GM19023 (cell line): ENCODE results near the gene EMID1.
A peak's percentile ranks its signal among the peaks of the same experiment; 100 is the strongest.

Source experiments
- ATAC-seq: cut with Tn5 transposase; IDR thresholded peaks from one replicate; pipeline ENCODE4 v1.9.1; 2021; ENCODE audit warnings: mild to moderate bottlenecking, moderate library complexity; ENCODE audit not compliant: unreplicated experiment

Gene EMID1

DNA sequence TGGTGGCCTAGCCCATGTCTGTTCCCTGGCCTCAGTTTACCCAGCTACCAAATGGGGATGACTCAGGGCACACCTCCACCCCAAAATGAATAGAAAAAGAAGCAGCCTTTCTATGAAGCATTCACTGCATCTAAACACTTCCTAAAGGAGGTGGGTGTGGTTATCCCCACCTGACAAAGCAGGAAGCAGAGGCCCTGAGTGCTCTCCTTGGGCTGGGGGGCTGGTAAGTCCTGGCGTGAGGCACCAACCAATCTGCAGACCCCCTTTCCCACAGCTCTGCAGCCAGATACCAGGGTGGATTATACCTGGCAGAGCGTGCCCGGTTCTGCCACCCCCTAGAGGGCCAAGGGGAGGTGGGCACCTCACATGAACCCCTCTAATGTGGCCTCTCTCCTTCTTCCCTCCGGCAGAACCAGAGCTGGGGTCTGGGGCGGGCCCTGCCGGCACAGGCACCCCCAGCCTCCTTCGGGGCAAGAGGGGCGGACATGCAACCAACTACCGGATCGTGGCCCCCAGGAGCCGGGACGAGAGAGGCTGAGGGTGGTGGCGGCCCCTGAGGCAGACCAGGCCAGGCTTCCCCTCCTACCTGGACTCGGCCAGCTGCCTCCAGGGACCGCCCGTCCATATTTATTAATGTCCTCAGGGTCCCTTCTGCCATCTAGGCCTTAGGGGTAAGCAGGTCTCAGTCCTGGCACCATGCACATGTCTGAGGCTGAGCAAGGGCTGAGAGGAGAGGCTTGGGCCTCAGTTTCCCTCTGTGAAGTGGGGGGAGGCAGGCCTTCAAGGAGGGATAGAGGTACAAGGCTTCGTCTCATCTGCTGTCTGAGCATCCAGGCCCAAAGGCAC, 52.9 kb downstream of the EMID1 start:
- ATAC-seq = no peak

DNA sequence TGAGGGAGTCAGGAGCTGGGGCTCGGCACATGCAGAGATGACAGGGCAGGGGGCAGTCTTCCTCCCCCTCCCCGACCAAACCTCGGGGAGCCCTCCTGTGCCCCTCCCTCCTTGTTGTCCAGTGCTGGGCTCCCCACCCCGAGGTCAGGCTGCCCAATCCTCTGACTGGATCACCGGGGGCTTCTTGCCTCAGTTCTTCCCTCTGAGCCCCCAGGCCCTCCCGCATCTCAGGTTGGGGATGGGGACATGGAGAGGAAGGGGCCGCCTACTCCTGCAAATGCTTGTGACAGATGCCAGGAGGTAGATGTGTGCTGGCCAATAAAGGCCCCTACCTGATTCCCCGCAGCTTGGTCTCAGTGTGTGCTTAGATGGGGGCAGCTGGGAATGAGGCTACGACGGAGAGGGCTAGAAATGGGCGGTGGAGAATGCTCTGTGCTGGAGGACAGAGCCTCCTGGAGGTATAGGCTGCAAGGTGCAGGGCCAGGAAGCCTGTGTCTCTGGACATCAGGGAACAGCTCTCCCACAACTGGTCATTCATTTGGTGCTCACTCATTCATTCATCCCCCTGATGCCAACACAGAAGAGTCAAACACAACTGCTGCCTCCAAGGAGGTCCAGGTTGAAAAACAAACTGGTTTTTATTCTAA, 53.7 kb downstream of the EMID1 start:
- no peak for ATAC-seq

DNA sequence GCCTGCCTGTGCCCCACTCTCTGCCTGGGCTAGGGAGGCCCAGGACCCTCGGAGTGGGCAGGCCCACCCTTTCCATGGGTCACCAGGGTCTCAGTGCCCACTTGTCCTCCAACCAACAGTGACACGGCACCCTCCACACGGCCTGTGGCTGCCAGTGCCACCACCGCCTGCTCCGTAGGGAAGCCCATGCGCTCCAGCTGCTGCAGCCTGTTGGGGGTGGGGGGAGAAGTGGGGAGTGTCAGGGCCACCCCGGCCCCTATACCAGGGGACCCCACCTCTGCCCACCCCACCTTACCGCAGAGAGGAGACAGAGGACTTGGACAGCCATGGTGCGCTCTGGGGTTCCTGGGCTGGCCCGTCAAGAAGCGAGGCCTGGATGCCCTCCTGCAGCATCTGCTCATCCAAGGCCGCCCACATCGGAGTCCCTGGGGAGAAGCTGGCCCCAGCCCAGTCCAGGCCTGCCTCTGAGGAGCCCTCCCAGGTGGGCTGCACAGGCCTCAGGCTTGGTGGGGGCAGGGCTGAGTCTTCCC, 54.4 kb downstream of the EMID1 start:
- ATAC-seq = no peak

DNA sequence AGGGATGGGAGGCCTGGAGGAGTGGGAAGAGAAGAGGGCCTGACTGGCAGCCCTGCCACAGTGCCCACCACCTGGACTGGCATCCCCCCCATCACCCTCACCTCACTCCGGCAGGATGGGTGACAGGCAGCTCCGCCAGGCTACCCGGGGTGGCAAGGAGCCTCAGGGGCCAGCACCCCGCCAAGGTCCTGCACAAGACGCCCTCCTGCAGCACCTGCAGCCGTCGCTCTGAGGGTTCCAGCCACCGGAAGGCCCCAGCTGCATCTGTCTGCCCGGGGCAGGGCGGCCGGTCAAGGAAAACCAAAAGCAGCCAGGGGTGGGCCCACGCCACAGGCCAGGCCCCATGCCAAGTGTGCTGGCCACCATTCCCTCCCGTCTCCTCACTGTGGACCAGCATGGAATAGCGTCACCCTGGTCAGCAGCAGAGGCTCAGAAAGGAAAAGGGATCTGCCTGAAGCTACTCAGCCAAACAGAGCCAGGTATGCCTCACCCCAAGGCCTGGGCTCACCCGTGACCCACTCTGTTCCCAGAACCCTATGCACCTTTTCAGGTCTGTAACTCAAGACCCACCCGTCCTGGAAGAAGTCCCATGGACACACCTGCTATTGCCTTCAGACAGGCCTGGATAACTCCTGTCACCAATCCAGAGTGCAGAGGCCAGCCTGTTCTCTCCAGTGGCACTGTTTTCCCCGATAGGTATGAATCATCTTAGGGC, 55.1 kb downstream of the EMID1 start:
- ATAC-seq = no peak

DNA sequence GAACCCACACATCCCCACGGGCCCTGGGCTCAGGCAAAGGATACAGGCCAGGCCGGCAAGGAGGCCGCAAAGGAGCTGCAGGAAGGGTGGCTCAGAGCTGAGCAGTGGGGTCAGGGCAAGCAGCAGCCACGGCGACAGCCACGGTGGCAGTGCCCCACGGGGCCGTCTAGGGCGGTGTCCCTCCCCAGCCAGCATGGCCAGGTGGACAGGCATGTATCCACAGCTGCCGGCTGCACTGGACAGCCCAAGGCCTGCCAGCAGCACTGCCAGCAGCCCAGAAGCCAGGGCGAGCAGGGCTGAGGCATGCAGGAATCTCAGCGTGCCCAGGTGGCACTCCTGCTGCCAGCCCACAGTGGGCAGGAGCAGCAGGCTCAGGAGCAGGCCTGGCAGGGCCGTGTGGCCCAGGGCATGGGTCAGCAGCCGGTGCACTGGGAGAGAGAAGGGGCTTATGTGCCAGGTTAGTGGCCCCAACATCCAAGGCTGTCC, 58.1 kb downstream of the EMID1 start:
- ATAC-seq = no peak

DNA sequence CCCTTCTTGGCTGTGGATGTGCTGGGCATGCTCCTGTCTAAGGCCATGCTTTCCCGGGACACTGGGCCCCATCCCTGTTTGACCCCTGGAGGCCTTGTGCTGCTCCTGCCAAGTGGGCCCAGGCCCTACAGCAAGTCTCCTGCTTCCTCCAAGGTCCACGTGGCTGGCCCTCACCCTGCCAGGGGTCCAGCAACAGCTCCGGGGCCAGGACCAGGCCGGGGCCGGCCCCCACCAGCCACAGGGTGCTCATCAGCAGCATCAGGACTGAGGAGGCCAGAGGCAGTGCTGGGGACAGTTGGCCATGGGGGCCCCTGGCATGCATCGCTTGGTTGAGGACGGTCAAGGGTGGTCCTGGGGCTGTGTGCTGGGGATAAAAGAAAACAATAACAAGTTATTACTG, 59.6 kb downstream of the EMID1 start:
- ATAC-seq = no peak

DNA sequence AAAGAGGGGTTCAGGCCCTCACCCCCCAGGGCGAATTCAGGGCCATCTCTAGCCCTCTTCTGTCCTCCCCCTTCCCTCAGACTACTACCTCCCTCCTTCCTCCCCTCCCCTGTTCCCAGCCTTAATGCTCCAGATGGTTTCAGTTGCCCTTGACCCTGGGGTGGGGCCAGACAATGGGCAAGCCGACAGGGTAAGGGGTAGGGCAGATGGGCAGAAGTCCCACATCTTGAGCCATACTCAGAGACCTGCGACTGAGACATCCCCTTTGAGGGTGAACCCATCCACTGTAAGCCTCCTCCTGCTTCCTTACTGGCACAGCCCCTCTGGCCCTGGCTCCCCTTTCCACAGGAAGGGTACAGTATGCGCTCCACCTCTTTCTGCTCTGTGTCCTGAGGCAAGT, 60.2 kb downstream of the EMID1 start:
- no peak for ATAC-seq

DNA sequence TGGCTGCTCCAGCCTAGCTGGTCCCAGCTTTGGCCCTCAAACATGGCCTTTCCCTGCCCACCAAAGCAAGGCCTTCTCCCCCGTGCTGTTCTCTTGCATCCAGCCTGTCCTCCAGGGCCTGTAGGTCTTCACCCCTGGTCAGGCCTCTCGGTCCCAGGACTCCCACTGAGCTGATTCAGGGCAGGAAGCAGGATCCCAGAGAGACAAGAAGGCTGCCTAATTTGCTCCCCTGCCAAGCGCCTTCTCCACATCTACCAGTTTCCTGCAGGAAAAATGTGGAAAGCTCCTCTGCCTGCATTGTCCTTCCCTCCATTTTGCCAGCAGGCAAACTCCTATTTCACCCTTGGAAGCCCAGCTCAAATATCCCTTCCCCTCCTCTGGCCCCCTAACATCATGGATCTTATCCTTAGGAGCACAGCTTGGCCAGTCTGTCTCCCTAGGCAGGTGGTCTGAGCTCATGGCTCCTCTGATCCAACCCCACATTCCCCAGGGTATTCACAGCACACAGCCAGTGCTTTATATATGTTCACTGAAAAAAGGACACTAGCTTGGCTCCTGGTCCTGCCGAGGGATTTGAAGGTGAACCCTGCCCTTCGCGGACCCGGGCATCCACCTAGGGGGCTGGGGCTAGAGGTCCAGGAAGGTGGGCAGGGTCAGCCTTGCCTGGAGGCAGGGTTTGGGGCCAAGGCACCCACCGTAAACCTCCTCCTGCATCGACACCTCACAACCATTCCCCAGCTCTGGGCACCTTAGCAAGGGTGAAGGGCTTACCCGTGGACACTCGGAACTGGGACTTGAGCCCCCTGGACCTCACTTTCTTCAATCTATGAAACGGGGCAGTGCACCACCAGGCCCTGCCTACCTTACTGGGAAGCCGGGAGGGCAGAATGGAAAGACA, 61.1 kb downstream of the EMID1 start:
- ATAC-seq = no peak

DNA sequence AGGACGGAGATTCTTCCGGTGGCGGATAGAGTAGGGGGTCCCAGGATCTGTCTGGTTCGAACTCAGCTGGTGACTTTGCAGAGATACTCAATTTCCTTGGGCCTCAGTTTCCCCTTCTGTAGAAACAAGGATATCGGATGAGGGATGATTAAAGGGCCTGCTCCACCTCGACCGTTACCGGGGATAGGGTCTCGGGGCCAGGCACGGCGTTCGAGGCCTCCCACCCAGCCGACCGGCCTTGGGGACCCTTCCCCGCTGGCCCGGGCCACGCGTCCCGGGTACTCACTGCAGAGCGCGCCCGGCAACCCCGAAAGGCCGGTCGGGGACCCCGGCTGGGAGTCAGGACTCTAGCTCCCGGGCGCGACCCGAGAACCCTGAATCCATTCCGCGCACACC, 61.8 kb downstream of the EMID1 start:
- ATAC-seq = no peak

DNA sequence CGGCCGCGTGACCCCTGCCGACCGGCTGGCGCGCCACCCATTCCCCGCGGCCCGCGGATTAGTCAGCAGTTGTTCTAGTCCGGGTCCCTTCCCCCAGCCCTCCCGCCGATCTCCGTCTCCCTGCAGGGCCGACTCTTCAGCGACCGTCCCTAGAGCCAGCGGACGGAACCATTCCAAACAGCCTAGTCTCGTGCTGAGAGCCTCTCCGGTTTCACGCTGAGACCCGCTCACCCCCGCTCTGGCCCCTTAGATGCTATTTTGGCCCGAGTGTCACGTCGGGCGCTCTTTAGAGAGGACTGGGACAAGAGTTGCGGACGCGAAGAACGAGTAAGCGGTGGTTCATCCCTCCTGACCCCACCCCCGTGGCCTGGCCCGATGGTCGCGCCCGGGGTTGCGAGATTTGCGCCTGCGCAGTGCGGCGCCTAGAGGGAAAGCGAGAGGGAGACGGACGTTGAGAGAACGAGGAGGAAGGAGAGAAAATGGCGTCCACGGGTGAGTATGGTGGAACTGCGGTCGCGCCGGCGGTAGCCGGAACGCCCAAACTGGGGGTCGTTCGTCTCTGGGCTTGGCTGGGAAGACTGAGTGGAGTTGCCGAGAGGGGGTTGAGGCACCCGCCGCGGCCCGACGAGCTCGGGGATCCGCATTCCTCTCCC, 62.3 kb downstream of the EMID1 start, which contains the start of the genes EWSR1 and RHBDD3:
Gene EWSR1, plus strand, starts transcription at position 411 of the 653 bp plus-strand sequence. Its CDS starts 69 bp downstream, at position 480.
Gene RHBDD3, minus strand, starts transcription at position 124 of the 653 bp plus-strand sequence. CDS start 2,355 bp downstream, outside the sequence.
- peak; percentile 81 for ATAC-seq

DNA sequence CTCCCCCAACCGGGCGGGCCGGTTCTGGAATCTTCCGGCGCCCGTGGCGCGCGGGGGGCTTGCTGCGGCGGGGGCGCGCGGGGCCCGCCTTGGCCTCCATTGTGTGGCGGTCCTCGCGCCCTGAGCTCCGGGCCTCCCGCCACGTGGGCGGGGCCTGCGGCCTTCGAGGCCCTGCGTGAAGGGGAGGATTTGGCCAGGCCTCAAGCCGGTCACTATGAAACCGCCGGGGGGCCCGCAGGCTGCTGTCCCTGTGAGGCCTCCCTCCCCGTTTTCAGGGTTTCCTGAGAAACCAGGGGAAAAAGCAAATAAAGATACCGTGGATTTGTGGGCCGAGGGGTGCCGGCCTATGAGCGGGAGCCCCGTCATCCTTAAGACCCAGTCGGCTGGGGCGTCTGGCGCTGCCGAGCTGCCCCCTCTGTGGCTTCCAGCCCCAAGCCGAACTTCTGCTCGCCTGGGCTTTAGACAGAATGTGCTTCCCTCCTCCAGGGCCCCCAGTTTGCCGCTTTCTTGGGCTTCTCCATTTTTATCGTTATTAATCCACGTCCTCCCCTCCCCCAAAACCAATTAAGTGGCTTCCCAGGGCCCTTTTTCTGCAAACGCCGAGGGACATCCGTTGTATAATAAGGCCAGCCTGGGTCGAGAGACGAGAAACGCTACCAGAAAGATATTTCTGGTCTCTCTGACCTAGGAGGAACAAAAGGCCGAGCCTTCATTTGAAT, 63.0 kb downstream of the EMID1 start:
- peak; percentile 28 for ATAC-seq

DNA sequence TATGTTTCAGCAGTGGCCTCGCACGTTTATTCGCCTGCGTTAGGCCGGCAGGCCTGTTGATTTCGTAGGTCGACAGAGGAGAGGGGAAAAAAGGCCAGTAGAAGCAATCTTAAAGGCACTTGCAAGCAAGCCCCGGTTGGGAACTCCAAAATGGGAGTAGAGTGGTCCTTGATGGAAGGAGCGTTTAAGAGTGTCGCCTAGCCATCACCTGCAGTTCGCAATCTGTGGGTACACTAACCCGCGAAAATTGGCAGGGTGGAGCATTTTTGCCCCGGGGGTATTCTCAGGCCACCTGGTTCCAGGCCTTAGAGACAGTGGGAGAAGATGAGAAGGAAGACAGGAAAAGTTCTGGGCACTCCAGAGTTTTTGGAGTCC, 63.5 kb downstream of the EMID1 start:
- no peak for ATAC-seq

DNA sequence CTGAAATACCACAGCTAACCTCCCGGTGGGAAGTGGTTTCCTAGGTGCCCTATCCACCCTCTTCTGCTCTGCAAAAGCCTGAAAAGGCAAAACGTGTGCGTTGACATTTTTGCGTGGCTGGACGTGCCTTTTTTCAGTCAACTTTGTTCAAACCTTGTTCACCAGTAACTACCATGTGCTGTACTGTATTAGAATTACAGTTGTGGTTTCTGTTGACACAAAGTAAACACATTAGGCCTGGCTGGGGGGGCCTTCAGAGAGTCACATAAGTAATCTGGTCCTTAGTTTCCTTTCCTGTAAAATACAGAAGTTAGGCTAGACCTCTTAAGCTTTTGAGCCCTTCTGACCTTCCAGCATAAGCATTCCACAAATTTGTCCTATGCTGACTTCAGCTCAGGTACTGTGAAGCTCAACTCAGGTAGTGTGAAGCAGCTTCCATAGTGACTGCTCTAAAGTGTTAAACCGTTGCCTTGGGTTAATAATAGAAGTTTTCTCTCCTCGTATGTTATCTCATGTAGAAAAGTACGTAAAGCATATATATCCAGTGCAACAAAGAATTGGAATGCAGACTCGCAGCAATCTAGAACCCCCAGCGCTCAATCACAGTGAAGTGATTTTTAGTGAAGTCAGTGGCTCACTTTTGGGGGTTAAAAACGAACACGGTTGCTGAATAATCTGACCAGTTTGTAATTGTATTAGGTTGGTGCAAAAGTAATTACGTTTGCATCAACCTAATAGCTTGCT, 64.2 kb downstream of the EMID1 start:
- ATAC-seq = no peak

DNA sequence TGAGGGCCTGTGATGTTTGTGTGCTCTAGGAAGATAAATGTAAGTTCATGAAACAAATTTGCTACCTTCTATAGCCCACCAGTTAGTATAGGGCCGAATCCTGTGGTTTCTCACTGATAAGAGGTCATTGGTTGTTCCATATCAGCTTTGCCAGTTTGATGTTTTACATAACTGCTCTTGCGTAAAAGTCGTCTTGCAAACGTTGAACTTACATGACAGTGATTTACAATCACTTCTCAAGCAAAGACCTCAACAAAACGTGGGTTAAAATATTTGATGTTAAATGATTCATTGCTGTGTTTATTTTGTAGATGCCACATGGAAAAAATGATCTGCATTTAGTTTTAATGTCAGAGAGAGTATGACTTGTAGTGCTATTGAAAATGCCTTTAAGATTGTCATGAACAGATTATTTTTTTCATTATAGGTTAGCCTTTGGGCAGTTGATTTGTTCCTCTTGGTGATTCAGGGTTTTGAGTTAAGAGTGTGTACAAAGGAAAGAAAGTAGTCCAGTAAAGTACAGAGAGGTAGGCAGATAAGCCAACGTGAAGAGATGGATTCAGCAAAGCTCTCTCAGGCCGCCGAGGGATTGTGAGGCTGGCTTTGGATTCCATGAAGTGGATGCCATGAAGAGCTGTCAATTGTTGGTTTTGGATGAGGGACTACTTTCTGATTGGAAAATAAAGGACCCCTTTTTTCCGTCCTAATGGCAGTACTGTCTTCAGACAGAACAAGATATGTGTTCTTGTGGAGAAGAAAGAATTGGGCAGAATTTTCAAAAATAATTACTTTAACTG, 65.0 kb downstream of the EMID1 start:
- ATAC-seq = no peak

DNA sequence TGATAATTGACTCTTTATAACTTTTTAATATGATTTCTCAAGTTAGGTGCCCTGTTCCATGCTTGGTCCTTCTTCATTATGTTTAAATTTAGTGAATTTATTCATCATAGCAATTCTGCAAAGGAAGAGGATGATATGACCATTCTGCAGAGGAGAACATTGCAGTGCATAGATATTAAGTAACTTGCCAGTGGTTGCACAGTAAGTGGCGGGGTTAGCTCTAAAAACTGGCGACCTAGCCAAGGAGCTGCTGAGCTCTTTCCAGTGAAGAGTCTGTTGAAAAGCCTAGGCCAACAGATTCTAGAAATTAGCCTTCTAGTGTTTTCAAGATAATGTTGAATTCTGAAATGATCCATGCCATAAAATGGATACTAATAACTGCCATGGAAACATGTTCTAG, 66.9 kb downstream of the EMID1 start:
- no peak for ATAC-seq

DNA sequence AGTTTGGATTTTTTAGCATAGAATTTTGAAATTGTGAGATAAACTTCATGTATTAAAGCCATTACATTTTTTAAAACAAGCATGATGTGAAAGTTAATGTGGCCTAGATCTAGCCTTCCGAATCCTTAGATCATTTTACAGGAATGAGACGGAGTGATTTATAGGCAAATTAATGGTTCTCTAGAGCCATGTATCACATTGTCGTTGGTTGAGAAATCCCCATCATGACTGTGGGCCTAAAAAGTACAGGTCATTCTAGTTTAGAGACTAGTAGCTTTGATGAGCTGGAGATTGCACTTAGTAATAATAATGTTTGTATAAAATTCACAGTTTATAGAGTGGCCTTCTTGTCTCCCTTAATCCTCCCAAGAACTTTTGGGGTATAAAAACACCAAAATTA, 69.5 kb downstream of the EMID1 start:
- no peak for ATAC-seq

DNA sequence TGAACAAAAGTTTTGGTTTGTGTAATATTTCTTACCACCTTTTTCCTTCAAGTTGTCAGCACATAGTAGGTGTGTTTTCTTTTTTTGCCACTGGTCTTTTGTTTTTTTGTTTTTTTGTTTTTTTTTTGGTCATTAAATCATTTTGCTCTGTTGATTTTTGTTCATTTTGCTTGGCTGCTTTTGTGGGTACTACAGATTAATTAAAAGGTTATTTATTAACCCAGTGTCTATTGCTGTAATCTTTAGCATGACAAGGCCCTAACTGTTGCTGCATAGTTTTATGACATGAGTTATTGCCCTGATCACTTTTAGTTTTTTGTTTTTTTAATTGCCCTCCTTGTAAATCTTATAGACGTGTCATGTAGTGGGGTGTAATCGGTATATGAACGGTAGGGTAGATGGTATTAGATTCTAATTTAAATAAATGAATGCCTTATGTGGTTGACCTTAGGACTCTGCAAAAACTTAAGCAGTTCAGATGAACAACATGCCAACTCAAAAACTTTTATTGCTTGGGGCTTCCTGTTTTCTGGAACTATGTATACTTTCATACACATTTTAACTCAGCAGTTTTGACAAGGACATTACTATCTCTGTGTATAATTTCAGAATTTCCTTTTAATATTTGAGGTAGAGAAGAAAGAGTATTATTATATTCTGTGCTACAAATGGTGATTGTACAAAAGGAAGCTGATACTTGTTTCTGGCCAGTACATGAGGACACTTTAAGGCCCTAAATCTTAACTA, 70.3 kb downstream of the EMID1 start:
- ATAC-seq = no peak
